Coronary artery (tissue), 2 donors: ENCODE results near the gene FIS1.

Source experiments
- DNase-seq: peaks from one replicate; pipeline ENCODE4 v3.0.0-alpha.2; 2017; ENCODE audit warnings: low spot score
- H3K27ac ChIP-seq, 2 donors: fragments of 200-600 bp; sonication (generic); one replicate each; pipeline ENCODE4 v1.5.1; 2016 to 2019
- H3K4me3 ChIP-seq: fragments of 200-600 bp; sonication (generic); 2 replicates; pipeline ENCODE4 v1.5.1; 2016; ENCODE audit warnings: mild to moderate bottlenecking, moderate library complexity
- TF ChIP-seq, protein P1 (sequence below): fragments of 200-600 bp; sonication (generic); IDR thresholded peaks from one replicate; pipeline ENCODE4 v1.5.1; 2019; ENCODE audit warnings: antibody characterized with exemption

FIS1 gene

DNA sequence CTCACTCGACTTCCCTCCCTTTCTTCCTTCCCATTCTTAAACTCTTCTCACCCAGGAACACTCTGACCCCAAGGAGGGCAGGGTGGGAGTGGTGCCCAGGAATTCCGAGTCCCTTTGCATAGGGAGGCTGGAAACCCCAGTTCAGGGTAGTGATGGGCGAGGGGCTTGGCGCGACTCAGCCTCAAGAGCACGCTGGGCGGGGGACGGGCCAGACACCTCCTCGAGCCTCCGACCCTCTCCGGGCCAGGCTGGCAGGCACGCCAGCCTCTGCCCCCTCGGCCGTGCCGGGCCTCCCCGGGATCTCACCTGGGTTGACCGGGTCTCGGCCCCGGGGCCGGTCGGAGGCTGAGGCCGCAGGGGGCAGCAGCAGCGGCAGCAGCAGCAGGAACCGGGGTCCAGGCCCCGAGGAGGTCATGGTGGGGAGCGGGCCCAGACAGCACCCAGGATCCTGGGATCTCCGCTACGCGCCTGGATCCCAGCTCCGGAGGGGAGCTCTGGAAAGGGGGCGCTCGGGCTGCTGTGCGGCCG lies 28.0 kb downstream of the FIS1 start:
- H3K27ac ChIP-seq: peak overlapping the region; percentile 81 to 97
- TF ChIP-seq, protein P1, sequence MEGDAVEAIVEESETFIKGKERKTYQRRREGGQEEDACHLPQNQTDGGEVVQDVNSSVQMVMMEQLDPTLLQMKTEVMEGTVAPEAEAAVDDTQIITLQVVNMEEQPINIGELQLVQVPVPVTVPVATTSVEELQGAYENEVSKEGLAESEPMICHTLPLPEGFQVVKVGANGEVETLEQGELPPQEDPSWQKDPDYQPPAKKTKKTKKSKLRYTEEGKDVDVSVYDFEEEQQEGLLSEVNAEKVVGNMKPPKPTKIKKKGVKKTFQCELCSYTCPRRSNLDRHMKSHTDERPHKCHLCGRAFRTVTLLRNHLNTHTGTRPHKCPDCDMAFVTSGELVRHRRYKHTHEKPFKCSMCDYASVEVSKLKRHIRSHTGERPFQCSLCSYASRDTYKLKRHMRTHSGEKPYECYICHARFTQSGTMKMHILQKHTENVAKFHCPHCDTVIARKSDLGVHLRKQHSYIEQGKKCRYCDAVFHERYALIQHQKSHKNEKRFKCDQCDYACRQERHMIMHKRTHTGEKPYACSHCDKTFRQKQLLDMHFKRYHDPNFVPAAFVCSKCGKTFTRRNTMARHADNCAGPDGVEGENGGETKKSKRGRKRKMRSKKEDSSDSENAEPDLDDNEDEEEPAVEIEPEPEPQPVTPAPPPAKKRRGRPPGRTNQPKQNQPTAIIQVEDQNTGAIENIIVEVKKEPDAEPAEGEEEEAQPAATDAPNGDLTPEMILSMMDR: no peak
- no peak for DNase-seq
- H3K4me3 ChIP-seq: peak overlapping the region; percentile 93

DNA sequence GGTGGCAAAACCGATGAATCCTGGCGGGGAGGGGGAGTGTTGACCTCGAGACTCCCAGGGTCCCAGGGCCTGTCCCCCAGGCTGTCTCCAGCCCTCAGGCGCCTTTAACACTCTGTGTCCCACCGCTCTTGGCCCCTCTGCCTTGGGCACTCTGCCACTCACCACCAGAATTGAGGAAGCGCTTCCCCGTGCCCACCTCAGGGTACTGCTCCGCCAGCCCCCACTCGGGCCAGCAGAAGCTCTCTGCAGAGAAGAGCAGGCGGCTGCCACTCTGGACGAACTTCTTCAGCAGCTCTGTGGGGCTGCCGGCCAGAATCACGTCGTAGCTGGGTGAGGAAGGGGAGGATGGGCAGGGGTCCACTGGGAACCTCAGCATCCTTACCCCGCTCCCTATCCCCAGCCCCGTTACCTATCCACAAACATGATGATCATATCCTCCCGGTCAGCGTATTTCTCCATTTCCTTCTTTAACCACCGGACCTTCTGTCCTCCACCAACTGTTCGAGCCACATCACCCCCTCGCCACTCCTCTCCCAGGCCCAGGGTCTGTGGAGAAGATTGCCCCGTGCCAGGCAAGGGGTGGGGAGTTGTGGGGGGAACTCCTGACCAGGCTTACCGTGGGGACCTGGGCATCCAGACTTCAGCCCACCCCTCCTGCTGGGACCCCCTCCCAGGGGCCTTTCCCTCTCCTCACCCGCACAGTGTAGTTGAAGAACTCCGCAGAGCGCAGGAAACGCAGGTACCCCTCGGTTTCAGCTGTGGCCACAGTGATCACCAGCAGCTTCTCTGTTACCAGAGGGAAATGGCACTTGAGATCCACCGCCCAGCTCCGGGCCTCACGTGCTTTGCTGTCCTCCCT lies 28.7 kb downstream of the FIS1 start:
- TF ChIP-seq, protein P1: no peak
- no peak for DNase-seq
- peak overlapping the region in 1 of 2 donors; percentile 97 for H3K27ac ChIP-seq
- peak overlapping the region; percentile 93 for H3K4me3 ChIP-seq

DNA sequence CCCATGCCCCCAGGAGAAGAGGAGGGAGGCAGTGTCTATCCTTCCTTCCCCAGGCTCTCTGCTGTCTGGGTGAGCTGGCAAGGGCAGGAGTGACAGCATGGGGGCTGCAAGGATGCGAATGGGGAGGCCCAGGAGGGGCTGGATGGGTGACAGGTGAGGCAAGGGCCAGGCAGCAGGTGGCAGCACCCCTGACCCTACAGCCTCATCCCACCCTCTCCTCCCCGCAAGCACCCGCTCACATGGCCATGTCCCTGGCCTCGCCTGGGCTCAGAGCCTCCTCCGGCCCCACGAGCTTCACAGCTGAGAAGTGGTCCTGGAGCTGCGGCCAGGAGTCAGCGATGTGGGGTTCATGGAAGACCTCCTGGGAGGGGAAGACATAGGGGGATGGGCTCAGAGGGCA lies 32.9 kb downstream of the FIS1 start:
- Histone ChIP-seq H3K4me3 (no peak overlapping the region), H3K27ac (no peak overlapping the region)
- TF ChIP-seq, protein P1: no peak
- DNase-seq: no peak

DNA sequence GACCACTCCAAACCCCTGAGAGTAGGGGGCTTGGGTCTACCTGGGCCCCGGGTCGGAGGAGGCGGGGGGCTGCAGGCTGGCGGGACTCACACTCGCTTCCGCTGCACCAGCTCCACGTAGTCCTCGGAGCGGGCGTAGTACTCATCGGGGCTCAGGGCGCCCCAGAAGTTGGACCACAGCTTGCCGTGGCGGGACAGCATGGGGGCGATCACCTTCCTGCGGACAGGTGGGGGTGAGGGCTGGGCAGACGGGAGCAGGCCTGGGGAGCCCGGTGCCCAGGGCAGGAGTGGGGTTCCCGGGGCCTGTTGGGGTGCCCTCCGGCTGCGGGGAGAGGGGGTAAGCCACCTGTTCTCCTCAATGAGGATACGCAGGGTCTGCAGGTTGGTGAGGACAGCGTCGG lies 33.4 kb downstream of the FIS1 start:
- Histone ChIP-seq H3K4me3 (no peak overlapping the region), H3K27ac (no peak overlapping the region)
- no peak for DNase-seq
- TF ChIP-seq, protein P1: no peak

DNA sequence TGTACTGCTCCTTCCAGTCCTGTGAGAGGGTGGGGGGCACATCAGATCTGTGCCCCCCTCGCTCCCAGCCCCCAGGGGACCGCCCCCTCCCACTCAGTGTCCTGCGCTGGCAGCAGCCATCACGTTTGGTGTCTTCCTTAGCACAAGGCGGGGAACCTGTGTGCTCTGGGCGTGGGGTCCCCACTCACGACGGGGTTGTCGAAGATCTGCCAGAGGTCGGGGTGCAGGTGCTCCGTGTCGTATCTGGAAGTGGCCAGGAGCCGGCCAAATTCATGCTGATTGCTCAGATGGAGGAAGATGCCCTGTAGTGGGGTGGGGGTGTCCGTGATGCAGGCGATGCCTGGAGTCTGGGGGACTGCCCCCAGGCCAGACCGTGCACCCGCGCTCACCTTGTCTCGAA lies 34.7 kb downstream of the FIS1 start:
- no peak for DNase-seq
- TF ChIP-seq, protein P1: no peak
- Histone ChIP-seq H3K4me3 (no peak overlapping the region), H3K27ac (no peak overlapping the region)

DNA sequence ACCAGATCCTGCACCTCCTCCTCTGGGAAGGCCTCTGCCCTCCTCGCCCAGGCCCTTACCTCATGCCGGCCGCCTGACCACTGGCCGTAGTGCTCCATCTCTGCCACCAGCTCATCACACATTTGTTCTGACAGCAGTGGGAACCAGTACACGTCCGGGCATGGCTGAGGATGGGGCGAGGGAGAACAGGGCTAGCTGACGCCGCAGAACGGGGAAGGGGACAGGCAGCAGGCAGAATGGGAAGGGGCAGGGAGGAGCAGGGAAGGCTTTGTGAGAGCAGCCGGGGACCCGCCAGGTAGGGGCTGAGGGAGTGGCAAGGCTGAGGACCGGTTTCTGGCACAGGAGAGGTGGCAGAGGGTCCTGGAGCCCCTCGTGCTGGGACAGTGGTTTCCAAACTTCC lies 36.1 kb downstream of the FIS1 start:
- no peak for DNase-seq
- H3K27ac ChIP-seq: no peak overlapping the region
- TF ChIP-seq, protein P1: no peak
- no peak overlapping the region for H3K4me3 ChIP-seq

DNA sequence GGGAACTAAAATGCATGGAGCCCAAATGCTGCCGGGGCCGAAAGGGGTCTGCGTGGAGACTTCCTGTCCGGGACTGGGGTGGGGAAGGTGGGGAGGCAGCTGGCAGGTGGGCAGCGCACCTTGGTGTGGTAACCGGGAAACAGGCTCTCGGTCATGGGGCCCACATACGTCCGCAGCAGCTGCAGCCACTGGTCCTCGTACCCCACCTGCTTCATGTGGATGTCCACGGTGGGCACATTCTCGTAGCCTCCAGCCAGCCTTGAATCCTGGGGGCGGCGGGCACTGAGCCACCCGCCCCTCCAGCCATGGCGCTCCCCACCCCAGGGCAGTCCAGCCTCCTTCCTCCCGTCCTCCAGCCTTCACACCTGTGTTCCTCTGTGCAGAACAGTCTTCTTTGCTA lies 37.4 kb downstream of the FIS1 start:
- H3K27ac ChIP-seq: no peak overlapping the region
- TF ChIP-seq, protein P1: no peak
- no peak for DNase-seq
- no peak overlapping the region for H3K4me3 ChIP-seq
